Activated T-helper 2 cell treated with anti-CD3 and anti-CD28 coated beads, Interferon-gamma antibody, Interleukin-2, Interleukin-4, amounts not matched to agents 10 μg/mL and 5 μg/mL and 100 μg/mL, durations not matched to agents 14 hours and 24 hours and 36 hours (primary cell): Measurements from ENCODE around the gene SLC43A3. TPM values are rescaled to one million over a fixed set of nuclear protein-coding genes. Genes with fewer than 3 reads are reported as not detected.
A peak's percentile ranks its signal among the peaks of the same experiment; 100 is the strongest.
"Not testable (repeated sequence)": the region's sequence is repeated elsewhere in the genome, so short reads cannot be mapped to it uniquely, and the experiment has no call there.

Experiments used
- DNase-seq: peaks from one replicate; pipeline ENCODE4 v3.0.0; 2021; ENCODE audit warnings: low spot score
- H3K27ac Mint-ChIP-seq: one replicate; pipeline ENCODE4 v1.8.0; 2021; ENCODE audit warnings: mixed read lengths
- H3K27me3 Mint-ChIP-seq: one replicate; pipeline ENCODE4 v1.8.0; 2021; ENCODE audit warnings: low read depth, mixed read lengths
- H3K36me3 Mint-ChIP-seq: one replicate; pipeline ENCODE4 v1.8.0; 2021; ENCODE audit warnings: low read depth, mixed read lengths
- H3K4me1 Mint-ChIP-seq: one replicate; pipeline ENCODE4 v1.8.0; 2021; ENCODE audit warnings: low read depth, mixed read lengths
- H3K4me3 Mint-ChIP-seq: one replicate; pipeline ENCODE4 v1.8.0; 2021; ENCODE audit warnings: low read depth, mild to moderate bottlenecking, moderate library complexity, mixed read lengths
- H3K9me3 Mint-ChIP-seq: one replicate; pipeline ENCODE4 v1.8.0; 2021; ENCODE audit warnings: mixed read lengths
- intact Hi-C: fragments of 100-400 bp; cut with micrococcal nuclease; formaldehyde crosslinking; loops from one replicate; pipeline ENCODE4 v1.15.1; 2023
- total RNA-seq: library from RNA; stranded (reverse); gene quantifications from 2 replicates; pipeline ENCODE4 v1.2.3, GENCODE V29; 2022

The SLC43A3 gene
- total RNA-seq, 1 donor from 2014 or later: 189 TPM

- Mint-ChIP-seq H3K27ac (no peak overlapping the region), H3K4me3 (peak overlapping the region; percentile 9), H3K9me3 (no peaks in the 10 kb centered on the region), H3K4me1 (peaks cover 22% of the 10 kb centered on the region), H3K36me3 (no peaks in the 10 kb centered on the region), H3K27me3 (peaks cover 49% of the 10 kb centered on the region)
- intact Hi-C loops: loop anchor here (1.0 to 5.0 kb wide), 7 partner anchors 23 to 1685 kb away; partner anchors contain the start of genes FAM111A and SLC43A1
- peak; percentile 63 for DNase-seq
These were observed 30.2 kb upstream of the SLC43A3 start for GRCh38 chr11:57456960-57457642.

DNA sequence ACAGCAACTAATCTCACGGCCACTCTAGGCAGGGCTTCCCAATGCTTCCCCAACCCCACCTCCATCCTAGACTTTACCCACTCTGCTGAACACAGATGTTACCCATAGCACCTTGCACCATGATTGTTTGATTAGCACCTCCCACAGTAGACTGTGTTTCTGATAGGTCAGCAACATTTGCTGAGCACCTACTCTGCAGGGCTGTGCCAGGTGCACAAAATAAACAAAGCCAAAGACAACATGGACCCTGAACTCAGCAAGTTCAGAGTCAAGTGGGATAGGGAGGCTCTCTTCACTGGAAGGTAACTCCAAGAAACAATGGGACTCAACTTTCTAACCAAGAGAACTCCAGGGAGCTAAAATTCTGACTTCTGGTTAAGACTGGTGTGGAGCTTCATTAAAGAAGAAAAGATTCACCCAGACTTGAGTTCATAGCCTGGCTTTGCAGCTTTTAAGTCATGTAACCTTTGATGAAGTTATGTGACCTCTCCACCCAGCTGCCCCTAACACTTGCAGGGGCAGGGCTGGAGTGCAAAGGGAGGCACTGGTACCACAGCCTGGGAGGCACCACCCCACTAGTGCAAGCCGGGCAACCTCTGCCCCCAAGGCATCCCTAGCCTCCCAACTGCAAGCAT lies 26.7 kb upstream of the SLC43A3 start:
- Mint-ChIP-seq H3K36me3 (no peaks in the 10 kb centered on the region), H3K9me3 (no peaks in the 10 kb centered on the region), H3K4me1 (peaks cover 10% of the 10 kb centered on the region), H3K27me3 (peaks cover 29% of the 10 kb centered on the region), H3K4me3 (no peak overlapping the region), H3K27ac (no peak overlapping the region)
- no peak for DNase-seq
- intact Hi-C loops: no loop called here

DNA sequence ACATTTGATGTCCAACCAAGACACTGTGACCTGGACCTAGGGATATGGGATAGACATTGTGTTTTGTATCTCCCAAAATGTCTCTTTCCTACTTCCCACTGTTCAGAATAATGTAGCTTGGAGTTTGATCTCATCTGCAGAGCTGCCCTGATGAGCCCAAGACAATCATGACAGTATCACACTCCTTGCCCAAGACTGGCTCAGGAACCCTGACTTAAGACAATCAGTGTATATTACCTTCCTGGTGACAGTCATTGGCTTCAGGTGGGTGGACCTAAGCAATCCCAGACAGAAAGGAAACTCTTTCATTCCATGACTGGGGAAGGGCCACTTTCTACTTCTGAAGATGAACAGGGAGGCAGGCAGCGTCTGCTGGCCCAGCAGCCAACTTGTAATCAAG lies 19.1 kb upstream of the SLC43A3 start:
- intact Hi-C loops: no loop called here
- no peaks in the 10 kb centered on the region for H3K9me3 Mint-ChIP-seq
- H3K27me3 Mint-ChIP-seq: peaks cover 11% of the 10 kb centered on the region
- no peak overlapping the region for H3K27ac Mint-ChIP-seq
- H3K4me3 Mint-ChIP-seq: no peak overlapping the region
- H3K36me3 Mint-ChIP-seq: no peaks in the 10 kb centered on the region
- no peaks in the 10 kb centered on the region for H3K4me1 Mint-ChIP-seq
- DNase-seq: no peak

GRCh38 chr11:57445122-57445394 lies 18.1 kb upstream of the SLC43A3 start:
- H3K4me1 Mint-ChIP-seq, H3K4me3 Mint-ChIP-seq, H3K27ac Mint-ChIP-seq, intact Hi-C loops, DNase-seq, H3K36me3 Mint-ChIP-seq, H3K9me3 Mint-ChIP-seq: not testable (repeated sequence)
- peaks cover 11% of the 10 kb centered on the region for H3K27me3 Mint-ChIP-seq

DNA sequence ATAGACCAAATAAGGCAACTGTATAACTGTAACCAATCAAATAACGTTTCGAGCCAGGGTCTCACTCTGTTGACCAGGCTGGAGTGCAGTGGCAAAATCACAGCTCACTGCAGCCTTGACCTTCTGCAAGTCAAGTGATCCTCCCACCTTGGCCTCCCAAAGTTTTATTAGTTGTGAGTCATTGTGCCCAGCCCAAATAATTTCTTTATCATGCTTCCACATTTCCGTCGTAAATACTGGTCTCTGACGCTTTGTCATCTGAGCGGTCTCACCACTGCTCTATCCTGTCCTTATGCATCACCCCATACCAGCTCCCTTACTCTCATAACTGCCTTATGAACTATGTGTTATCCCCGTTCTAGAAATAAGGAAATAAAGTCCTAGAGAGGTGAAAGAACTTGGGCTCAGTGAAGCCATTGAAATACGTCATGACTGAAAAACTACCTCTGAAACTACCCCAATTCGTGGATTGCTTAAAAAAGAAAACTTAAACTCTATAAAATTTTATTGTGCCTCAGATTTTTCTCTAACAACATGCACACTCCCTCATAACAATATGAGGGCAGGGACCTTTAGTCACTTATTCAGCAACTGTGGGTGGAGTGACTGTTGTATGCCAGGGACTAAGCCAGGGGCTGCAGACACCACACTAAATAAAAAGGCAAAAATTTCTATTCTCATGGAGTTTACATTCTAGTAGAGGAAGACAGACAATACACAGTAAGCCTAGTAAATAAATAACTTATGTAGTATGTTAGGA lies 17.6 kb upstream of the SLC43A3 start:
- H3K36me3 Mint-ChIP-seq: no peaks in the 10 kb centered on the region
- H3K9me3 Mint-ChIP-seq: no peaks in the 10 kb centered on the region
- intact Hi-C loops: no loop called here
- no peaks in the 10 kb centered on the region for H3K4me1 Mint-ChIP-seq
- H3K4me3 Mint-ChIP-seq: no peak overlapping the region
- peaks cover 11% of the 10 kb centered on the region for H3K27me3 Mint-ChIP-seq
- H3K27ac Mint-ChIP-seq: no peak overlapping the region
- DNase-seq: no peak

GRCh38 chr11:57440744-57441414 lies 14.0 kb upstream of the SLC43A3 start:
- DNase-seq: no peak
- intact Hi-C loops: no loop called here
- Mint-ChIP-seq H3K36me3 (no peaks in the 10 kb centered on the region), H3K27ac (no peak overlapping the region), H3K9me3 (no peaks in the 10 kb centered on the region), H3K27me3 (peaks cover 3% of the 10 kb centered on the region), H3K4me3 (no peak overlapping the region), H3K4me1 (no peaks in the 10 kb centered on the region)

DNA sequence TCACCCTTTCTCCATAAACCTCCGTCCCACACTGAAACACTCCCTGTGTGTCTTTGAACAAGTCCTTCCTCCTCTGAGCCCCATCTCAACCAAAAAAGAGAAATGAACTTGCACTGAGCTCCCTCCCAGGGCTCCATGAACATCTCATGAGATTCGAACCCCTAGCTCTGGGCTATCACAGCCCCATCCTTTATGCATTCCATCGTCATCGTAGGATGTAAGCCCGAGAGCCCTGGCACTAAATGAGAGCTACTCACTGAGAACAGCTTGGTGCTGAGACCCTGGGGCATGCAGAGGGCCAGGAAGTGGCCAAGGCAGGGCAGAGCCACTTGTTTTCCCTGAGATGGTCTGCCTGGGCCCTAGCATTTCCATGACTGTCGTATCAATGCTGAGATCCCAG lies 12.9 kb upstream of the SLC43A3 start:
- intact Hi-C loops: no loop called here
- Mint-ChIP-seq H3K36me3 (no peaks in the 10 kb centered on the region), H3K4me3 (no peak overlapping the region)

DNA sequence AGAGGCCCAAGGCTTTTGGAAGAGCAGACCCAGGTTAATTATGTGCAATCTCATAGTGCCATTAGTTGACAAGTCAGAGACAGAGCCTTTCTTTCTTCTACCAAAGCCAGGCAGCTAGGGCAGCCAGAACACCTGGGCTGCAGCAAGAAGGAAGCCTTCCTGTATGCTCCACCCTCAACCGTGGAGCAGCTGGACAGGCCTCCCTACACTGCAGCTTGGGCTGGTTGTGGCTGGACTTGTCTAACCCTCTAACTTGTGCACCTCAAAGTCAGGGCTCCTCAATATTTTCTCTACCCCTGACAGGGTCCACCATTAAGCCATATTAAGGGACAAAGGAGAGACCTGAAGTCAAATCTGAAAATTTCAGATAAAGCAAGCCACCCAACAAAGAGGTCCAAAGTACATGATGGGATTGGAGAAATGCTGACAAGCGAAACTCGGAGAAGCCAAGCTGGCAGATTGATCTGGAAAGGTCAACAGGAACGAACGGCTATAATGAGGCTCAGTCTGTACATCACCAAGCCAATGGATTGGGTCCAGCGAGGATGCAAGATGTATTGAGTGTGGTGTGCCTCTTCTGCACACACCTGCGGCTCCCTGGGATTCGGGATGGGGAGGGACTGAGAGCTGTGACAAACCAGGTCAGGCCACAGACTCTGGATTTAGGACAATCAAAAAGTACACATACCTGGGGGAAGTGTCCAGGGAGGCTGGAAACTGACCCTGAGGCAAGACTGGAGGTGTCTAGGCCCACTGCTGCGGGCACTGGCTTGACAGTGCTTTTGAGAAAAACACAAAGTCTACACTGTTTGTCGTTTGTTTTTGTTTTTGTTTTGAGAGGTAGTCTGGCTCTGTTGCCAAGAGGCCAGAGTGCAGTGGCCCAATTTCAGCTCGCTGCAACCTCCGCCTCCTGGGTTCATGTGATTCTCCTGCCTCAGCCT lies 11.7 kb upstream of the SLC43A3 start:
- no peak overlapping the region for H3K4me3 Mint-ChIP-seq
- no peaks in the 10 kb centered on the region for H3K9me3 Mint-ChIP-seq
- intact Hi-C loops: no loop called here
- no peak overlapping the region for H3K27ac Mint-ChIP-seq
- DNase-seq: no peak
- H3K4me1 Mint-ChIP-seq: no peaks in the 10 kb centered on the region
- H3K27me3 Mint-ChIP-seq: peaks cover 3% of the 10 kb centered on the region
- no peaks in the 10 kb centered on the region for H3K36me3 Mint-ChIP-seq

More for the DNA sequence above, 12.9 kb upstream of the SLC43A3 start:
- no peak for DNase-seq
- Mint-ChIP-seq H3K9me3 (no peaks in the 10 kb centered on the region), H3K27ac (no peak overlapping the region), H3K27me3 (peaks cover 3% of the 10 kb centered on the region), H3K4me1 (no peaks in the 10 kb centered on the region)

DNA sequence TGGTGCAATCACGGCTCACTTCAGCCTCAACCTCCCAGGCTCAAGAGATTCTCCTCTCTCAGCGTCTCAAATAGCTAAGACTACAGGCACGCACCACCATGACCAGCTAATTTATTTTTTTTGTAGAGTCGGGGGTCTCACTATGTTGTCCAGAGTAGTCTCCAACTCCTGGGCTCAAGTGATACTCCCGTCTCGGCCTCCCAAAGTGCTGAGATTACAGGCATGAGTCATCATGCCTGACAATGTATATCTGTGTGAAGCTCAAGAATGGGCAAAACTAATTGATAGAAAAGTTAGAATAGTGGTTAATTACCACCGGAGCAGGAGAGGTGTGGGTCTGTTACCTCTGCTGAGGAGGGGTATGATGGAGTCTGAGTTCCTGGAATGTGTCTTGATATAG lies 9.1 kb upstream of the SLC43A3 start:
- Mint-ChIP-seq H3K27ac (no peak overlapping the region), H3K4me3 (no peak overlapping the region), H3K36me3 (no peaks in the 10 kb centered on the region), H3K9me3 (no peaks in the 10 kb centered on the region), H3K27me3 (peaks cover 3% of the 10 kb centered on the region), H3K4me1 (peaks cover 10% of the 10 kb centered on the region)
- intact Hi-C loops: no loop called here
- DNase-seq: no peak

DNA sequence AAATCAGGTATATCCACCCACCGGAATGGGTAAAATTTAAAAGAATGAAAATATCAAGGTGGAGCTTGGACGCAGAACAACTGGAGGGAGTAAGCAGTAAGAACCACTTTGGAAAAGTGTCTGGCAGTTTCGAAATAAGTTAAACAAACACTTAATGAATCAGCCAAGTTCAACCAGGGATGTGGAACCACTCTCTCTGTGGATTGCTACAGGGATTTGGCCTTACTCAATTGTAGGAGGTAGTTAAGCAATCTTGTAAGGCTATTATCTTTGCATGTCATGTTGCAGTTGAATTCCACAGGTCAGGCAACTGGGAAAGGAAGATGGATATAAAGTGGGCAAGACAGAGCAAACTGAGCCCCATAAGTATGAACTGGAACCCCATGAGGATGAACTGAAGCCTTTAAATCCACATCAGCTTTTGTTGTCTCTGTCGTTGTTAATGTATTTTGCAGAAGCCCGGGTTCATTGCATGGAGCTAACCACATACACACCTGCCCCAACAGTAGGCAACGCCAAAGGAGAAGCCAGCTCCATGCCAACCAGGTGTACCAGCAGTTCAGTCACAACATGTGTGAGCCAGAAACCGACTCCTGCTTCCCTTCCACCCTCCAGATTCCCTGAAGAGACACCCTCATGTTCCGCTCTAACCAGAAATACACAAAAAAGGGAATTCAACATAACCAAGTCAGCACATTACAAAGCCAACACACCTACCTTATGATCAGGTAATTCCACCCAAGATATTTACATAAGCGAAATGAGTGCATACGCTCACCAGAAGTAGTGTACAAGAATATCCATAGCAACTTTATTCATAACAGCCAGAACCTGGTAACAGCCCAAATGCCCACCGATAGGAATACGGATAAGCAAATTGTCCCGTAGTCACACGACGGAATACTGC lies 8.0 kb upstream of the SLC43A3 start:
- Mint-ChIP-seq H3K9me3 (no peaks in the 10 kb centered on the region), H3K4me3 (no peak overlapping the region), H3K4me1 (peaks cover 10% of the 10 kb centered on the region), H3K27ac (no peak overlapping the region), H3K27me3 (peaks cover 3% of the 10 kb centered on the region), H3K36me3 (no peaks in the 10 kb centered on the region)
- intact Hi-C loops: no loop called here
- no peak for DNase-seq

GRCh38 chr11:57432714-57433163 lies 5.8 kb upstream of the SLC43A3 start:
- Mint-ChIP-seq H3K36me3 (no peaks in the 10 kb centered on the region), H3K4me3 (no peak overlapping the region), H3K27ac (no peak overlapping the region), H3K27me3 (peaks cover 5% of the 10 kb centered on the region), H3K9me3 (no peaks in the 10 kb centered on the region), H3K4me1 (peaks cover 10% of the 10 kb centered on the region)
- DNase-seq: no peak
- intact Hi-C loops: no loop called here
